Transverse colon (tissue), 3 donors: ENCODE measurements around the gene BAIAP2.

Experiments used
- CTCF ChIP-seq, 5 experiments: fragments of 200-600 bp in 3 of 5; fragments of 450-650 bp in 2 of 5; sonication (generic) in 3 of 5; IDR thresholded peaks; 1 replicate in 2 of 5; 2 replicates in 3 of 5; pipeline ENCODE4 v1.5.1; 2016 to 2017; ENCODE audit warnings: antibody characterized with exemption in 5 of 5, inconsistent platforms in 3 of 5, mild to moderate bottlenecking in 2 of 5, moderate library complexity in 1 of 5
- EP300 ChIP-seq: sonication (generic); formaldehyde crosslinking; IDR thresholded peaks from one replicate; pipeline ENCODE4 v1.6.1; 2017; ENCODE audit warnings: antibody characterized with exemption, low read depth
- POLR2A ChIP-seq: fragments of 450-650 bp; IDR thresholded peaks from one replicate; pipeline ENCODE4 v1.6.1; 2016; ENCODE audit warnings: antibody characterized with exemption, mild to moderate bottlenecking, moderate library complexity

DNA sequence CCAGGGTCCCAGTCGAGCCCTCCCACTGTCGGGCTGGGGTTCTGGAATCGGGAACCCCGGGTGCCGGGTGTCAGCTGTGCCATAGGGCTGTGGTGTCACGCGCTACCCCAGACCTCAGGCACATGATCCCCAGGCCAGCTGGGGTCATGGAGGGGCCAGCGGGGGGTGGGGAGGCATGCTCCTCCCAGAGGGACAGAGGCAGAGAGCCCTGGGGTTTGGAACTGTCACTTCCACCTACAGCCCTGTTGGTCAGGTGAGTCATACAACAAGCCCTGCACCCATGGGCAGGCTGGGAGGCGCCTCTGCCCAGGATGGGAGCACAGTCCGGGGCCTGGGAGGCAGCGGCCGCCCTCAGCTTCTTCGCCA lies 63.0 kb downstream of the BAIAP2 start:
- TF ChIP-seq POLR2A (no peak), EP300 (no peak), CTCF (IDR thresholded peaks at IDR 0.05) (no peak)
